ENCODE measurements around the gene CCDC12.

Gene CCDC12

DNA sequence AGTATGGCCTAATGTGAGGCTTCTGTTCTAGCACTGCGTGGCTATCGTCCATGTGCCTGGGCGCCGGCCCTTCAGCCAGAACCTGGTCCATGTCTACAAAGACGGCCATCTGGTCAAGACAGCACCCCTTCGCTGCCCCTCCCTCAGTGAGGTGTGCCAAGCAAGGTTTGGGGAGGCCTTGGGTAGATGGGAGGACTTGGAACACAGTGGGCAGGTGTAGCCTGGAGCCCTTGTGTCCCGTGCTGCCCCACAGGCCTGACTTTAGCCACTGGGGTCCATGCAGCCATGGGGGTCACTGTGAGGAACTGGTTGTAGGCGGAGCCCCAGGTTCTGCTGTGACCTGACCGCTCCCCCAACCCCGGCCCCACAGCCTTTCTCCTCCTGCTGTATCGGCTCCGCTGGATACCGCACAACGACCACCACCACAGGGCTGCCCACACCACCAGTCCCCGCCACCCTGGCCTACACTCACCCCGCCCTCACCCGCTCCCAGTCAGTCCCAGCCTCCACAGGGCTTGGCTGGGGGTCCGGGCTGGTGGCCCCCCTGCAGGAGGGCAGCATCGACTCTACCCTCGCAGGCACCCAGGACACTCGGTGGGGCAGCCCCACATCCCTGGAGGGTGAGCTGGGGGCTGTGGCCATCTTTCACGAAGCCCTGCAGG lies 19.5 kb upstream of the CCDC12 start:
- DNase-seq: no peak

DNA sequence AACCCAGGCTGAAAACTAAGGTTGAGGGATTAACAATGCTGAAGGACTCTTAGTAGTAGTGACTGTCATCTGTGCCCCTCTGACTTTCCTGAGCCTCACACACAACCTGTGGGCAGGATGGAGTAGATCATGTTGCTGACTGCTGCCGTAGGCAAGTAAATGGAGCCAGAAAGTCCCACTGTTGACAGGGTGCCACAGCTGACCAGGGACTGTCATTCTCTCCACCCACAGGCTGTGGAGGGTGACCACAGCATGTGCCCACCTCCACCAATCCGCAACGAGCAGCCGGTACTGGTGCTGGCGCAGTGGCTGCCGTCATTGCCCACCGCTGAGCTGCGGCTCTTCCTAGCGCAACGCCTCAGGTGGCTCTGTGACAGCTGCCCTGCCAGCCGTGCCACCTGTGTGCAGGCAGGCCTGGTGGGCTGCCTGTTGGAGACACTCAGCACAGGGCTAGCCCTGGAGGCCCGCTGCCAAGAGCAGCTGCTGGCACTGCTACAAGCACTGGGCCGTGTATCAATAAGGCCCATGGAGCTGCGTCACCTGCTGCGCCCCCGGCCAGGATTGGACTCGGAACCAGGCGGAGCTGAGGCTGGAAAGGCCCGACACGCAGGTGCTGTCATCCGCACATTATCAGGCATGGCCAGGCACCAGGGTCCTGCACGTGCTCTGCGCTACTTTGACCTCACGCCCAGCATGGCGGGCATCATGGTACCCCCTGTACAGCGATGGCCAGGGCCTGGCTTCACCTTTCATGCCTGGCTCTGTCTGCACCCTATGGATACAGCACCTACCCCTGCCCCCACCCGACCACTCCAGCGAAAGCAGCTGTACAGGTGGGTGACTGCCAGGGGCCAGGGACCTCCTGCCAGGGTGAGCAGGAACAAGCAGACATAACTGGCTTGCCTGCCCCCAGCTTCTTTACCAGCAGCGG lies 18.5 kb upstream of the CCDC12 start:
- DNase-seq: no peak

GRCh38 chr3:46993986-46994385 lies 17.4 kb upstream of the CCDC12 start:
- DNase-seq: no peak

GRCh38 chr3:46993292-46993691 lies 16.7 kb upstream of the CCDC12 start:
- no peak for DNase-seq

GRCh38 chr3:46992231-46992630 lies 15.7 kb upstream of the CCDC12 start:
- DNase-seq: no peak

GRCh38 chr3:46991406-46992165 lies 15.0 kb upstream of the CCDC12 start:
- DNase-seq: no peak

- no peak for DNase-seq
Measured at GRCh38 chr3:46990573-46991374, 14.2 kb upstream of the CCDC12 start.

DNA sequence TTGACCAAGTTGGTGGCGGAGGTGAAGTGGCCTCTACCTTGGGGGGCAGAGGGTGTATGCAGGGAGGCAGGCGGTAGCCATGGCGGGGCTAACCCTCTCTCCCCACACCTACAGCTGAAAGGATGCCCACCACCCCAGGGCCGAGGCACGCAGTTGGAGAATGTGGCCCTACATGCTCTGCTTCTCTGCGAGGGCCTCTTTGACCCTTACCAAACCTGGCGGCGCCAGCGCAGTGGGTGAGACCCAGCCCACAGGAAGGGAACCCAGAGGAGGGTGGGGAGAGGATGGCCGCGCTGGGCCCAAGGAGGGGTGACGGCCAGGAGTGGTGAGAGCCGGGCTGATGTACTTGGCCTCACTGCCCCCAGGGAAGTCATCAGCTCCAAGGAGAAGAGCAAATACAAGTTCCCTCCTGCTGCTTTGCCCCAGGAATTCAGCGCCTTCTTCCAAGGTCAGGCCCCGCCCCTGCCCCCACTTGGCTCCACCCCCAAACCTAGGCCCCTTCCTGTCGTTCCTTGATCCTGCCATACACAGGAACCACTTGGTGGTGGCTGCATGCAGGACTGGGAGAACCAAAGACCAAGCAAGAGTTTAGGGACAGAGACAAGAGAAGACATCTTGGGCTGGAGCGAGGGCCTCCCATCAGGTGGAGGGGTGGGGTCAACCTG lies 12.7 kb upstream of the CCDC12 start:
- DNase-seq: no peak

GRCh38 chr3:46988616-46989015 lies 12.1 kb upstream of the CCDC12 start:
- DNase-seq: no peak

- DNase-seq: peak; percentile 91
Measured at GRCh38 chr3:46987743-46988401, 11.3 kb upstream of the CCDC12 start.

- no peak for DNase-seq
Measured at GRCh38 chr3:46987319-46987742, 10.8 kb upstream of the CCDC12 start.

DNA sequence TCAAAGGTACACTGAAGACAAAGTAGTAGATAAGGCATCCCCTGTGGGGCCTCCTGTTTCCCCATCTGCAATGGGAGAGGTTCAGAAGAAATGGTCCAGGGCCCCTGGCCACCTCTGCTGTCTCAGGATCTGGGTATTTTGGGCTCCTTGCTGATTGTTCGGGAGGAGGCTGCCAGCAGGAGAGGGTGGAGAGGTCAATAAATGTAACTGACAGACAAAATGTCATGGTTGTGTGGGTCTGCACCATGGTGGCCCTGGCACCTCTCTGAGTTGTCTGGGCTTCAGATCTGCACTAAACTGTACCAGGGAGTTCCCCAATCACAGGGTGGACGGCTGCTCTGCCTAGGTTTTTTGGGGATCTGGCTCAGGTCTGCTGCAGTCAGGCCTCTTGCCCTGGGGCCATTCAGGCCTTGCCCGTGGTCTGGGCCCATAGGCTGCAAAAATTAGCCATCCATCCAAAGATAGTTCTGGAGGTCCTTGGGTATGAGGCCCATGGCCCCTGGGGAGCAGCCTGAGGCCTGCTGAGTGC lies 10.3 kb upstream of the CCDC12 start:
- no peak for DNase-seq

- no peak for DNase-seq
Measured at GRCh38 chr3:46986055-46986730, 9.6 kb upstream of the CCDC12 start.

DNA sequence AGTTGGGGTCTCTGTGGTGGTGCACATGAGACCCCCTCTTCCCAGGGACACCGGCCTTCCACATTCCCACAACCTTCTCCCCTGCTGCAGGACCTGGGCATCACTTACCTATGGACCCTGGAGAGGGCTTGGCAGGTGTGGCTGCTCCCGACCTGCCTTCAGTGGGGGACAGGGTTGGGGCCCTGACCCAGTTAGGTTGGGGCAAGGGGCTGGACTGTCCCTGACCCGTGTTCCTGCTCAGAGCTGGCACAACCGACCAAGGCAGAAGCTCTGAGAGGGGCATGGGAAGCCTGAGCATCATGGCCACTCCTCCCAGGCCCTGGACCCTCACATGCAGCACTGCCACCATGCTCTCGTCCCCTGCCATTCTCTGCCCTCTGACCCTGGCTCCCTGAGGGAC lies 9.0 kb upstream of the CCDC12 start:
- no peak for DNase-seq

GRCh38 chr3:46984591-46985459 lies 8.3 kb upstream of the CCDC12 start:
- no peak for DNase-seq

DNA sequence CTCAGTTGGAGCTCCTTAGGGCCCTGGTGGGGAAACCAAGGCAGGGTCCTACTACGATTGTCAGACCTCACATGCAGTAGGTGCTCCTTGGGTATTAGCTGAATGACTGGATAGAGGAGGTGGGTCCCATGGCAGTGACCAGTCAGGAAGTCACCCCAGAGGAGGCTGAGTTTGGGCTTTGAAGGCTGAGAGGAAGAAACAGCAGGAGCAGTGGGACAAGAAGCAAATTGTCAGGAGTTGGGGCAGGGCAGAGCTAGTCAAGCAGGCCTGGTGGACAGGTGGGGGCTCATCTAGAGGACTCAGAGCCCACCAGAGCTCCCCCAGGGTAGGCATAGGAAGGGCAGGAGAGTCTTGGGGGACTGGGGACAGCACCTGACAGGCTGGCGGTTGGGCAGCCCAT lies 6.0 kb upstream of the CCDC12 start:
- no peak for DNase-seq

DNA sequence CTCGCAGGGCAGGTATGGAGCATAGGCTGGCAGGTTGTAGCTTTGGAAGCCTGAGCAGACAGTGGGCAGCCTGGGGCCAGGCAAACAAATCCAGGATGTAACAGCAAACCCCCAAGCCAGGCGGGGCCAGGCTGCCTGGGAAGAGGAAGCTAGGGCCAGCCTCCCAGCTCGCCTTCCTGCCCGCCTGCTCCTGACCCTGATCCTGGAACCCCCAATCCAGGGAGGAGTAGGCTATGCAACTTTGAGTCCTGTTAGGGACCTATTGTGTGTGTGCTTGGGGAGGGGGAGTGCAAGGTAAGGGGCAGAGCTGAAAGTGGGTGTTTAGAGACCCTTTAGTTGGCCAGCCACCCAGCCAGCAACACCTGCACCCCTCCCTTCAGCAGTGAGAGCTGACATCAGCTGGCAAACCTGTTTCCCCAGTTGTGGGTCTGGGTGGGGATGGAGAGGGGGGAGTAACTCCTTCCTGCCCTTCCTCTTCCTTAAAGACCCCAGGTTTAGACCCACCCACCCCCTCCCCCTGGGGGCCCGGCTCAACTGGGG lies 5.5 kb upstream of the CCDC12 start:
- no peak for DNase-seq

DNA sequence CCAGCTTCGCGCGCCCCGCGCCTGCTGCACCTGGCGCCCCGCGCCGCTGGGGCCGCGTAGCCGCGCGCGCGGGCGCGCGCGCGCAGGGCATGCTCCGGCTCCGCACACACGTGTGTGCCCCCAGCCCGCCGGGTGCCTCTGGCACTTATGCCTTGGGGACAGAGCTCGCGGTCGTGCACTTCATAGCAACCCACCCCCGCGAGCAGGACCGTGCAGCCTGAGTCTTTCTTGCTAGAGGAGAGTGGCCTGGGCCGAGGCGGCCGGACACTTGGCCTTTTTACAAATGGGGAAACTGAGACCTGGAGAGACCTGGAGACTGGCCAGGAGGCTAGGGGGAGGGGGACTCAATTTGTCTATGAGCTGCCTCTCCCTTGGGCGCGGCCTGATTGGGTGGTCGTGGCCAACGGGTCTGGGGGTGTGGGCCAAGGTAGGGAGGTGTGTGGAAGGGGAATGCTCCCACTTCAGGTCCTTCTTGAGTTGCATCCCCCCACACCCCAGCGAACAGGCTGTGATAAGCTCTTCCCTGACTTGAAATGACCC lies 3.5 kb upstream of the CCDC12 start:
- DNase-seq: no peak

Measured in central memory CD4-positive, alpha-beta T cell (primary cell).